MM.1S (cell line): Measurements from ENCODE around the gene HS6ST1.

Experiments used
- CTCF ChIP-seq: fragments of 300-600 bp; sonication (generic); IDR thresholded peaks from 2 replicates; pipeline ENCODE4 v1.5.1; 2016; ENCODE audit warnings: antibody characterized with exemption, low read length, mixed read lengths
- EZH2 ChIP-seq: fragments of 300-600 bp; sonication (generic); optimal IDR thresholded peaks from 2 replicates; pipeline ENCODE3; 2017; ENCODE audit warnings: low read depth, mild to moderate bottlenecking, antibody characterized with exemption, low read length, mixed read lengths
- EZH2phosphoT487 ChIP-seq: fragments of 300-600 bp; sonication (generic); IDR thresholded peaks from 2 replicates; pipeline ENCODE4 v1.6.1; 2018; ENCODE audit warnings: antibody characterized with exemption, low read length

GRCh38 chr2:128228894-128229293 is 89.8 kb downstream of the HS6ST1 start:
- TF ChIP-seq CTCF (no peak), EZH2 (no peak), EZH2phosphoT487 (no peak)
